Mesendoderm (in vitro differentiated cells): ENCODE results near the gene TENM4.

Experiments
- DNase-seq: peaks from one replicate; pipeline ENCODE4 v3.0.0; 2013
- H2AK5ac ChIP-seq: 2 replicates; pipeline ENCODE4 v1.6.1; 2013; ENCODE audit warnings: low read length, inconsistent platforms
- H2BK120ac ChIP-seq: 2 replicates; pipeline ENCODE4 v1.6.1; 2013; ENCODE audit warnings: low read depth, mild to moderate bottlenecking, low read length, moderate library complexity, mixed read lengths
- H2BK15ac ChIP-seq: replicated peaks from 2 replicates; pipeline ENCODE4 v1.6.1; 2013; ENCODE audit warnings: low read depth, mild to moderate bottlenecking, moderate library complexity
- H2BK5ac ChIP-seq: 2 replicates; pipeline ENCODE4 v1.6.1; 2013; ENCODE audit warnings: low read length, inconsistent platforms
- H3K18ac ChIP-seq: 2 replicates; pipeline ENCODE4 v1.6.1; 2013; ENCODE audit warnings: mild to moderate bottlenecking, low read length, mixed read lengths
- H3K23ac ChIP-seq: one replicate; pipeline ENCODE4 v1.6.1; 2013; ENCODE audit warnings: low read length
- H3K27ac ChIP-seq: 2 replicates; pipeline ENCODE4 v1.5.1; 2013; ENCODE audit warnings: low read depth, mild to moderate bottlenecking, inconsistent platforms, low read length, moderate library complexity
- H3K27me3 ChIP-seq: 2 replicates; pipeline ENCODE4 v1.6.1; 2013; ENCODE audit warnings: low read length, control low read depth, mild to moderate bottlenecking, inconsistent platforms; ENCODE audit not compliant: insufficient read depth, poor library complexity
- H3K36me3 ChIP-seq: 2 replicates; pipeline ENCODE4 v1.6.1; 2013; ENCODE audit warnings: low read length, inconsistent platforms; ENCODE audit not compliant: control insufficient read depth, insufficient read depth
- H3K4ac ChIP-seq: one replicate; pipeline ENCODE4 v1.6.1; 2013; ENCODE audit warnings: low read depth, mild to moderate bottlenecking, low read length, moderate library complexity
- H3K4me1 ChIP-seq: 2 replicates; pipeline ENCODE4 v1.6.1; 2013; ENCODE audit warnings: low read depth, low read length, inconsistent platforms; ENCODE audit not compliant: control insufficient read depth
- H3K4me2 ChIP-seq: 2 replicates; pipeline ENCODE4 v1.6.1; 2013; ENCODE audit warnings: low read length
- H3K4me3 ChIP-seq: 2 replicates; pipeline ENCODE4 v1.5.1; 2013; ENCODE audit warnings: mild to moderate bottlenecking, low read length
- H3K56ac ChIP-seq: one replicate; pipeline ENCODE4 v1.6.1; 2013; ENCODE audit warnings: low read length
- H3K79me1 ChIP-seq: 2 replicates; pipeline ENCODE4 v1.6.1; 2013; ENCODE audit warnings: low read length, inconsistent platforms
- H3K79me2 ChIP-seq: 2 replicates; pipeline ENCODE4 v1.6.1; 2013; ENCODE audit warnings: mild to moderate bottlenecking, low read length; ENCODE audit not compliant: control insufficient read depth, insufficient read depth
- H3K9ac ChIP-seq: 2 replicates; pipeline ENCODE4 v1.6.1; 2013; ENCODE audit warnings: low read length, inconsistent platforms
- H4K5ac ChIP-seq: one replicate; pipeline ENCODE4 v1.6.1; 2013; ENCODE audit warnings: low read length
- H4K8ac ChIP-seq: one replicate; pipeline ENCODE4 v1.6.1; 2013; ENCODE audit warnings: low read depth, mild to moderate bottlenecking, control low read depth, low read length, moderate library complexity
- WGBS: extraction: QIAGEN DNeasy Blood & Tissue Kit; methylation state at CpG from one replicate; pipeline ENCODE4 v1.1.7; 2013; ENCODE audit warnings: low lambda C conversion rate, missing lambda C conversion rate; ENCODE audit not compliant: insufficient coverage; ENCODE audit errors: extremely low coverage; 5-methylcytosine and 5-hydroxymethylcytosine counted together

The TENM4 gene

DNA sequence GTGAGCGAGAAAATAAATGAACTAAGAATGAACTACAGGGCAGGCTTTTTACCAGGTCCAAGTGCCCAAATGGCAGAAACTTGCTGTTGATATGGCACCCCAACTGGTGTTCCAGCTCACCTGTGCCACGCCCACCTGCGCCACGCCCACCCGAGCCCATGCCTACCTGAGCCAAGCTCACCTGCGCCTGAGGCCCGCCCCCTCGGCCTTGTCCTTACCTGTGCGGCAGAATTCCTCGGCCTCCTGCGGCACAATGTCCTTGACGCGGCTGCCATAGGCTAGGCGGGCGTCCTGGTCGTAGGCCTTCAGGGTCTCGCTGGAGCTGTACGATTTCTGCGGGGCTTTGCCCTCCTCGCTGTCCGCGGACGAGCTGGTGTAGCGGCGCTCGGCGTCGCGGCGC is 371.3 kb downstream of the TENM4 start:
- Histone ChIP-seq H3K27ac (no peak overlapping the region), H3K4me1 (peaks cover 12% of the 10 kb centered on the region), H3K4ac (no peak overlapping the region), H3K27me3 (no peaks in the 10 kb centered on the region), H2AK5ac (no peak overlapping the region), H3K4me2 (no peak overlapping the region), H3K56ac (no peak overlapping the region), H3K79me1 (no peaks in the 10 kb centered on the region), H3K18ac (no peak overlapping the region), H3K9ac (no peak overlapping the region), H3K23ac (no peak overlapping the region), H2BK120ac (no peak overlapping the region), H4K8ac (no peak overlapping the region), H3K4me3 (no peak overlapping the region), H4K5ac (no peak overlapping the region), H3K79me2 (no peaks in the 10 kb centered on the region), H3K36me3 (no peaks in the 10 kb centered on the region), H2BK15ac (no peak overlapping the region), H2BK5ac (no peak overlapping the region)
- no peak for DNase-seq
- no CpG with 5 or more reads among the region's 30 CpGs for WGBS

DNA sequence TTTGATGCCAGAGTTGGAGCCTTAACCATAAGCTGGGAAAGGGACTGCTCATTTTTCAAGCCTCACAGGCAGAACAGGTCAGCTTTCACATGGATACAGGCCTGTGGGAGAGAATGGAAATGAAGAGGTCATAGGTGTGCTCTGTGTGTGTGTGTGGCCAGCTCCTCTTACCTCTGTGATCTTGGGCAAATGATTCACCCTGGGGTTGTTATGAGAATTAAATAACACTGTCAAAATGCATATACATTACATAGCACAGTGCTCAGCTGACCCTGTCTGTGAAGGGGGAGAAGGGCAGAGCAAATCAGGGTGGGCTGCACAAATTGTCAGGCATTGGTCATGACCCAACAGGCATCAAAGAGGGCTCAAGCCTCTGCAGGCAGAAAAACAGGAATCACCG is 372.5 kb downstream of the TENM4 start:
- H3K4ac ChIP-seq, result no peak overlapping the region
- H2AK5ac ChIP-seq, result no peak overlapping the region
- no peaks in the 10 kb centered on the region for H3K27me3 ChIP-seq
- H3K79me2 ChIP-seq, result no peaks in the 10 kb centered on the region
- peaks cover 10% of the 10 kb centered on the region for H3K4me1 ChIP-seq
- no peak overlapping the region for H3K4me2 ChIP-seq
- H3K18ac ChIP-seq, result no peak overlapping the region
- H3K4me3 ChIP-seq, result no peak overlapping the region
- H3K79me1 ChIP-seq, result no peaks in the 10 kb centered on the region
- no CpG with 5 or more reads among the region's 1 CpG for WGBS
- H2BK15ac ChIP-seq, result no peak overlapping the region
- no peak overlapping the region for H2BK5ac ChIP-seq
- no peak overlapping the region for H3K56ac ChIP-seq
- no peak for DNase-seq
- no peak overlapping the region for H4K5ac ChIP-seq
- H3K23ac ChIP-seq, result no peak overlapping the region
- no peak overlapping the region for H2BK120ac ChIP-seq
- no peak overlapping the region for H3K27ac ChIP-seq
- no peak overlapping the region for H3K9ac ChIP-seq
- no peaks in the 10 kb centered on the region for H3K36me3 ChIP-seq
- no peak overlapping the region for H4K8ac ChIP-seq

GRCh38 chr11:79067352-79067679 is 373.5 kb downstream of the TENM4 start:
- Histone ChIP-seq H3K4me3 (no peak overlapping the region), H2AK5ac (no peak overlapping the region), H4K8ac (no peak overlapping the region), H3K27me3 (no peaks in the 10 kb centered on the region), H3K4me1 (peaks cover 10% of the 10 kb centered on the region), H3K56ac (peak overlapping the region; percentile 62), H3K9ac (peak overlapping the region; percentile 26), H3K36me3 (no peaks in the 10 kb centered on the region), H3K79me1 (no peaks in the 10 kb centered on the region), H2BK120ac (no peak overlapping the region), H3K79me2 (no peaks in the 10 kb centered on the region), H3K18ac (no peak overlapping the region), H3K4me2 (peak overlapping the region; percentile 19), H4K5ac (no peak overlapping the region), H3K4ac (no peak overlapping the region), H3K23ac (no peak overlapping the region), H2BK5ac (no peak overlapping the region), H3K27ac (no peak overlapping the region), H2BK15ac (no peak overlapping the region)
- WGBS, result no CpG with 5 or more reads among the region's 6 CpGs
- no peak for DNase-seq

DNA sequence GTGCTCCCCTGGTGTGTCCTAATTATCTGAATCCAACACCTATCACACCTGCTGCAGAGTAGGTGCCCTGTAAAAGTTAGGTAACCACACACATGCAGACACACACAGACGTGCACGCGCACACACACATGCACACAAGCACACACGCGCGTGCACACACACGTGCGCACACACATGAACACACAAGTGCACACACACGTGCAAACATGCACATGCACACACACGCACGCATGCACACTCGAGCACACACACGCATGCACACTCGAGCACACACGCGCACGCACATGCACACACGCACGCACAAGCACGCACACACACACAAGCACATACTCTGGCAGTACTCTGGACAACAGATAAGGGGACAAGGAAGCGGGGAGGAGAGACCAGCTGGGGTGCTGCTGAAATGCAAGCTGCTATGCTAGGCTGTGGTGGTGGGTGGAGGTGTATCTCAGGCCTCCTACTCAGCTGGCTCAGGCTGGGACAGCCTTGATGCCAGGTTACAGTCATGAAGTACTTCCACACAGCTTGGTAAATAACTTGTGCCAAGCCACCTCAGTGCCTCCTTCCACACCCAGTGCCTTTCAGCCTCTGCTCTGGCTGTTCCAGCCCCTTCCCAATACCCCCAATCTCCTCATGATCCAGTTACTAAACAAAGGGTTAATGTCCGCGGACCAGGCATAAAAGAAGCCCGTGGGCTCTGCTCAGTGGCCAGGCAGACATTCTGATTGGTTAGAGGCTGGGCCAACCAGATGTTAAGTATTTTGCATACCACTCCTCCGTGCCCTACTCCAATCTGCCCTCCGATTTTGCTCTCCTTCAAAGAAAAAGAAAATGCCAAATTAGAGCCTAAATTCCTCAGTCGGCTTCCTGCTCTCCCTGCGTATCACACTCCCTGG is 374.1 kb downstream of the TENM4 start:
- Histone ChIP-seq H3K27ac (no peak overlapping the region), H2AK5ac (no peak overlapping the region), H4K8ac (no peak overlapping the region), H3K79me2 (no peaks in the 10 kb centered on the region), H3K27me3 (no peaks in the 10 kb centered on the region), H3K4ac (no peak overlapping the region), H3K79me1 (no peaks in the 10 kb centered on the region), H3K36me3 (no peaks in the 10 kb centered on the region), H3K23ac (no peak overlapping the region), H3K9ac (peak overlapping the region; percentile 26), H2BK15ac (no peak overlapping the region), H3K18ac (no peak overlapping the region), H2BK5ac (no peak overlapping the region), H3K4me3 (no peak overlapping the region), H2BK120ac (no peak overlapping the region), H3K4me1 (peaks cover 10% of the 10 kb centered on the region), H3K4me2 (peak overlapping the region; percentile 19), H4K5ac (no peak overlapping the region), H3K56ac (peak overlapping the region; percentile 62)
- no CpG with 5 or more reads among the region's 28 CpGs for WGBS
- DNase-seq, result peak; percentile 84

DNA sequence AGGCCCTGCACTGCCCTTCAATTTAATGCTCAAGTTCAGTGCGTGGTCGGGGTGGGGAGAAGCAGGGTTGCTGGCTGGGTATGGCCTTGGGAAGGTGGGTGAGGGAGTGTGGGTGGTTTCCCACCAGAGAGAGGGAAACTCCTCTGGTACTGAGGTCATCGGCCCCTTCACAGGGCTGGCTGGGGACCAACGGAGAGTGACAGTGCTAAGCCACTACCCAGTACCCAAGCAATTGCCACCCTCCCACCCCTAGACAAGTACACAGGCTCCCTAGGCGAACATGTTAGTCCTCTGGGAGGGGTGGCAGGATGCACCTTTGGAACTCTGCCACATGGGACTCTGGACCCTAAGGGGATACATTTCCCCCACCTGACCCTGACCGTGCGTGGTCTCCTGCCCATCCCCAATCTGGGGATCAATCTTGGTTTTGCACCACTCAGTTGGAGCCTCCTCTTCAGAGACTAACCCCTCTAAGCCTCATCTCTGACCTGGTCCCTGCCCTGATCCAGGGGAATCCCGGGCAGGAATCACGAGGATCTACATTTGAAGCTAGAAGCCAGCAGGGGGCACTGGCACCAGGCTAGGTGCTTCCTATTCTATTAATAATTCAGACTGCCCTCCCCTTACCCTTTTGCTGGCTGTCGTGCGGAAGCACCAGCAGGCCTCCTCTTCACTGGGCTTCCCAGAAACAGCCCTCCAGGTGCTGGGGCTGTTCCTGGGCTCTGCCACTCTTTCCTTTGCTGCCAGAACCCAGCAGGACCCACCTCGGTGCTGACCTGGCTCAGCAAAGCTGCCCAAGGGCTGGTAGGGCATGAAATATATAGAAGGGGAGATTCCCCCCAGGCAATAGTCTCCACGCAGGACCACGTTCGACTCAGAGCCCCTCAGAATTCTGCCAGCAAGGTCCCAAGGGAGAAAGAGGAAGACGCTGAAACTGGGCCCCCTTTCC is 377.7 kb downstream of the TENM4 start:
- no peaks in the 10 kb centered on the region for H3K79me2 ChIP-seq
- H3K23ac ChIP-seq, result no peak overlapping the region
- H3K27ac ChIP-seq, result no peak overlapping the region
- H2BK120ac ChIP-seq, result no peak overlapping the region
- no peak overlapping the region for H4K8ac ChIP-seq
- peak; percentile 69 for DNase-seq
- no peak overlapping the region for H3K18ac ChIP-seq
- H4K5ac ChIP-seq, result no peak overlapping the region
- H2AK5ac ChIP-seq, result no peak overlapping the region
- no peak overlapping the region for H2BK5ac ChIP-seq
- H3K4me3 ChIP-seq, result no peak overlapping the region
- H3K9ac ChIP-seq, result peak overlapping the region; percentile 9
- no peak overlapping the region for H3K4me2 ChIP-seq
- no peaks in the 10 kb centered on the region for H3K27me3 ChIP-seq
- peaks cover 23% of the 10 kb centered on the region for H3K4me1 ChIP-seq
- peak overlapping the region; percentile 20 for H3K56ac ChIP-seq
- H3K79me1 ChIP-seq, result no peaks in the 10 kb centered on the region
- no peak overlapping the region for H2BK15ac ChIP-seq
- WGBS, result no CpG with 5 or more reads among the region's 16 CpGs
- H3K4ac ChIP-seq, result no peak overlapping the region
- no peaks in the 10 kb centered on the region for H3K36me3 ChIP-seq
